DND-41 (cell line): Measurements from ENCODE around the gene MSX2.

ENCODE experiments used
- ATAC-seq: fragments of 200-7000 bp; cut with Tn5 transposase; 3 replicates; pipeline ENCODE4 v1.9.1; 2021; ENCODE audit warnings: low read depth; ENCODE audit not compliant: insufficient read depth
- DNase-seq: peaks from one replicate; pipeline ENCODE4 v3.0.0-alpha.2; 2020
- H2AFZ ChIP-seq: 2 replicates; pipeline ENCODE4 v1.6.0; 2012; ENCODE audit warnings: low read depth, low read length
- H3K27ac ChIP-seq: 2 replicates; pipeline ENCODE4 v1.5.1; 2012; ENCODE audit warnings: low read length, inconsistent platforms
- H3K27me3 ChIP-seq: fragments of 200-600 bp; sonication (generic); 2 replicates; pipeline ENCODE4 v1.6.0; 2012; ENCODE audit warnings: low read length, mild to moderate bottlenecking, inconsistent platforms; ENCODE audit not compliant: insufficient read depth, poor library complexity
- H3K36me3 ChIP-seq: 2 replicates; pipeline ENCODE4 v1.5.1; 2012; ENCODE audit warnings: low read length, inconsistent platforms; ENCODE audit not compliant: insufficient read depth
- H3K4me1 ChIP-seq: 2 replicates; pipeline ENCODE4 v1.5.1; 2012; ENCODE audit warnings: mild to moderate bottlenecking, low read length; ENCODE audit not compliant: insufficient read depth
- H3K4me2 ChIP-seq: 2 replicates; pipeline ENCODE4 v1.6.0; 2012; ENCODE audit warnings: mild to moderate bottlenecking, moderate library complexity, low read length, inconsistent platforms; ENCODE audit not compliant: insufficient read depth
- H3K4me3 ChIP-seq, 2 experiments: fragments of 200-600 bp in 1 of 2; shearing (Covaris generic) in 1 of 2; 2 replicates each; pipeline ENCODE4 v1.5.1; 2012 to 2016; ENCODE audit warnings: inconsistent platforms in 2 of 2, low read length in 2 of 2, mild to moderate bottlenecking in 2 of 2, low read depth in 1 of 2, moderate library complexity in 1 of 2
- H3K79me2 ChIP-seq: 2 replicates; pipeline ENCODE4 v1.6.0; 2012; ENCODE audit warnings: low read length, inconsistent platforms; ENCODE audit not compliant: insufficient read depth
- H3K9ac ChIP-seq: 2 replicates; pipeline ENCODE4 v1.6.0; 2012; ENCODE audit warnings: low read depth, mild to moderate bottlenecking, inconsistent platforms, low read length, moderate library complexity
- H3K9me3 ChIP-seq: 2 replicates; pipeline ENCODE4 v1.5.1; 2012; ENCODE audit warnings: low read length, moderate library complexity, mild to moderate bottlenecking, inconsistent platforms; ENCODE audit not compliant: insufficient read depth, severe bottlenecking
- H4K20me1 ChIP-seq: 2 replicates; pipeline ENCODE4 v1.6.0; 2012; ENCODE audit warnings: low read length; ENCODE audit not compliant: insufficient read depth
- CTCF ChIP-seq: IDR thresholded peaks from 2 replicates; pipeline ENCODE4 v1.5.1; 2012; ENCODE audit warnings: borderline replicate concordance, low read length, moderate library complexity, mild to moderate bottlenecking; ENCODE audit not compliant: poor library complexity, severe bottlenecking; ENCODE audit errors: extremely low read depth
- EZH2 ChIP-seq: IDR thresholded peaks from 3 replicates; pipeline ENCODE4 v1.6.1; 2012; ENCODE audit warnings: borderline replicate concordance, low read depth, mild to moderate bottlenecking, moderate library complexity, low read length, inconsistent platforms; ENCODE audit not compliant: severe bottlenecking

Gene MSX2

GRCh38 chr5:174720612-174721529 is 3.5 kb upstream of the MSX2 start:
- H4K20me1 ChIP-seq: no peaks in the 10 kb centered on the region
- H2AFZ ChIP-seq: no peak overlapping the region
- no peaks in the 10 kb centered on the region for H3K27me3 ChIP-seq
- no peaks in the 10 kb centered on the region for H3K79me2 ChIP-seq
- no peak overlapping the region for H3K27ac ChIP-seq
- TF ChIP-seq CTCF: no peak
- TF ChIP-seq EZH2: no peak
- H3K4me1 ChIP-seq: no peaks in the 10 kb centered on the region
- no peak overlapping the region for H3K9ac ChIP-seq
- H3K4me3 ChIP-seq: no peak overlapping the region
- H3K9me3 ChIP-seq: no peaks in the 10 kb centered on the region
- H3K36me3 ChIP-seq: no peaks in the 10 kb centered on the region
- DNase-seq (no peak), ATAC-seq (no peak)
- H3K4me2 ChIP-seq: no peak overlapping the region

GRCh38 chr5:174721530-174722432 is 2.6 kb upstream of the MSX2 start:
- DNase-seq: no peak
- H3K79me2 ChIP-seq: no peaks in the 10 kb centered on the region
- no peak overlapping the region for H2AFZ ChIP-seq
- no peak overlapping the region for H3K9ac ChIP-seq
- no peaks in the 10 kb centered on the region for H3K9me3 ChIP-seq
- no peaks in the 10 kb centered on the region for H3K36me3 ChIP-seq
- no peak for TF ChIP-seq CTCF
- TF ChIP-seq EZH2: no peak
- H3K4me2 ChIP-seq: no peak overlapping the region
- H4K20me1 ChIP-seq: no peaks in the 10 kb centered on the region
- no peak overlapping the region for H3K4me3 ChIP-seq
- H3K27ac ChIP-seq: no peak overlapping the region
- H3K4me1 ChIP-seq: no peaks in the 10 kb centered on the region
- no peak for ATAC-seq
- no peaks in the 10 kb centered on the region for H3K27me3 ChIP-seq

- DNase-seq (no peak), ATAC-seq (no peak)
- no peaks in the 10 kb centered on the region for H3K79me2 ChIP-seq
- H3K36me3 ChIP-seq: no peaks in the 10 kb centered on the region
- no peak overlapping the region for H3K4me2 ChIP-seq
- no peak overlapping the region for H2AFZ ChIP-seq
- no peaks in the 10 kb centered on the region for H3K4me1 ChIP-seq
- no peak overlapping the region for H3K27ac ChIP-seq
- H3K4me3 ChIP-seq: no peak overlapping the region
- H3K27me3 ChIP-seq: no peaks in the 10 kb centered on the region
- TF ChIP-seq CTCF: no peak
- TF ChIP-seq EZH2: no peak
- no peaks in the 10 kb centered on the region for H4K20me1 ChIP-seq
- no peaks in the 10 kb centered on the region for H3K9me3 ChIP-seq
- no peak overlapping the region for H3K9ac ChIP-seq
Measured at GRCh38 chr5:174722500-174722899, 1.9 kb upstream of the MSX2 start.
